HTR-8/SVneo (cell line): Measurements from ENCODE around the gene PPP1R14D.
A peak's percentile ranks its signal among the peaks of the same experiment; 100 is the strongest.
"Not testable (repeated sequence)": the region's sequence is repeated elsewhere in the genome, so short reads cannot be mapped to it uniquely, and the experiment has no call there.

Experiments
- DNase-seq: peaks from one replicate; pipeline ENCODE4 v3.0.0; 2011; ENCODE audit warnings: low spot score, mixed read lengths; ENCODE audit not compliant: insufficient read length
- FAIRE-seq: peaks from 2 replicates; lab custom pipeline; 2011; peaks lifted over from hg19 to GRCh38; lab: Jason Lieb, UNC

Gene PPP1R14D, protein sequence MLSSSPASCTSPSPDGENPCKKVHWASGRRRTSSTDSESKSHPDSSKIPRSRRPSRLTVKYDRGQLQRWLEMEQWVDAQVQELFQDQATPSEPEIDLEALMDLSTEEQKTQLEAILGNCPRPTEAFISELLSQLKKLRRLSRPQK

DNA sequence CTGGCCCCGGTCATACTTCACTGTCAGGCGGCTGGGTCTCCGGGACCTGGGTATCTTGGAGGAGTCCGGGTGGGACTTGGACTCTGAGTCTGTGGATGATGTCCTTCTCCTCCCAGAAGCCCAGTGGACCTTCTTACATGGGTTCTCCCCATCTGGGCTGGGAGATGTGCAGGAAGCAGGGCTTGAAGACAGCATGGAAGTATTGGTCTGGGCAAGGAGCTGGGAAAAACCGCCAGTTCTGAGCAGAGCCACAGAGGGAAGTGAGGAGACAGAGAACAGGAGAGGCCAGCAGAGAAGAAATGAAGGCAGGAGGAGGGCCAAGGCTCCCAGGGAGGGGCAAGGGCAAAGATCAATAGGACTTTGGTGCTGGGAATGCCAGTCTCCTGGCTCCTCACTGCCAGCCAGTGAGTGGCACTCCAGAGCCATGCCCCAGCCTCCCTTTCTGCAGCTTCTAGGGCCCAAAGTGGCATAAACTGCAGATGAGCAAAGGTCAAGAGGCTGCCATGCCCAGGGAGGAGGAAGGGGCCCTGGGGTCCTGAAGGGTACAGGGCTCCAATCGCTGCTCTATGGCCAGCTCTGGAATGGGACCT is at the start of gene PPP1R14D:
Gene PPP1R14D, minus strand, starts transcription at position 262 of the 590 bp plus-strand sequence. Its CDS starts 67 bp downstream, at position 195.
- FAIRE-seq (no peak), DNase-seq (no peak)

DNA sequence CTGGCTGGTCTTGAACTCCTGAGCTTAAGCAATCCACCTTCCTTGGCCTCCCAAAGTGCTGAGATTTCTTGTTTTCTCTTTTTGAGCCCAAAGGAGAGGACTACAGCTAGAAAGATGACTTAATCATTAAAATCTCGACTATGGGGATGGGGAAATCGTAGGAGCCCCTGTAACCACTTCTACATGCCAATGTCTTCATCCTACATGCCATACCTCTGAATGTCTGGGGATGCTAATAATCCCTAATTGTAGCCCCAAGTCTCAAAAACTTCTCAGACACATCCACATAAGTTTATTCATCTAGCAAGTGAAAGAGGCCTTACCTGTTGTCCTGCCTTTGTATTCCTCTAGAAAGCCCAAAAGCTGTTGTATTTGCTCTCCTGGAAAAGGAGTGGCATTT is 49.2 kb upstream of the PPP1R14D start:
- FAIRE-seq (no peak), DNase-seq (no peak)

DNA sequence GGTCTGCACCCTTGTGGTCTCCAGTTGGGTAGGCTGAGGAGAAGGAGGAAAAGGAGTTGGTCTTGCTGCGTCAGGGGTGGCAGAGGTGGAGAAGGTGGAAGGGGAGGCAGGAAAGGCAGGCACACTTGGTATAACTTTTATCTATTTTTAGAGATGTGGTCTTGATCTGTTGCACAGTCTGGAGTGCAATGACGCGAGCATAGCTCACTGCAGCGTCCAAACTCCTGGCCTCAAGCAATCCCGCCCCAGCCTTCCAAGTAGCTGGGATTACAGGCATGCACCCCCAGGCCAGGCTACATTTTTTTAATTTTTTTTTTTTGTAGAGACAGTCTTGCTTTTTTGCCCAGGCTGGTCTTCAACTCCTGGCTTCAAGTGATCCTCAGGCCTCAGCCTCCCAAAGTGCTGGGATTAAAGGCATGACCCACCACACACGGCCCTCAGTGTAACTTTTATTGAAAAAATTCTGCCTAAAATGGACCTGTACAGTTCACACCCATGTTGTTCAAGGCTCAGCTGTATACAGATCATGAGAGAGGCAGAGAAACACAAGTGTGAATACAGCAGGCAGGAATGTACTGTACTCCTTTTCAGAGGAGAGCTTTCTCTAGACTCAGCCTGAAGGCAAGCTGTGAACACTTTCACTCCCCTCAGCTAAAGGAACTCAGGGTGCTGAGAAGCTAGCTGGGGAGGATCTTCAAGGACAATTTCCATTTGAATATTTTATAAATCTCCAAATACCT is 47.7 kb upstream of the PPP1R14D start:
- DNase-seq (no peak), FAIRE-seq (no peak)

DNA sequence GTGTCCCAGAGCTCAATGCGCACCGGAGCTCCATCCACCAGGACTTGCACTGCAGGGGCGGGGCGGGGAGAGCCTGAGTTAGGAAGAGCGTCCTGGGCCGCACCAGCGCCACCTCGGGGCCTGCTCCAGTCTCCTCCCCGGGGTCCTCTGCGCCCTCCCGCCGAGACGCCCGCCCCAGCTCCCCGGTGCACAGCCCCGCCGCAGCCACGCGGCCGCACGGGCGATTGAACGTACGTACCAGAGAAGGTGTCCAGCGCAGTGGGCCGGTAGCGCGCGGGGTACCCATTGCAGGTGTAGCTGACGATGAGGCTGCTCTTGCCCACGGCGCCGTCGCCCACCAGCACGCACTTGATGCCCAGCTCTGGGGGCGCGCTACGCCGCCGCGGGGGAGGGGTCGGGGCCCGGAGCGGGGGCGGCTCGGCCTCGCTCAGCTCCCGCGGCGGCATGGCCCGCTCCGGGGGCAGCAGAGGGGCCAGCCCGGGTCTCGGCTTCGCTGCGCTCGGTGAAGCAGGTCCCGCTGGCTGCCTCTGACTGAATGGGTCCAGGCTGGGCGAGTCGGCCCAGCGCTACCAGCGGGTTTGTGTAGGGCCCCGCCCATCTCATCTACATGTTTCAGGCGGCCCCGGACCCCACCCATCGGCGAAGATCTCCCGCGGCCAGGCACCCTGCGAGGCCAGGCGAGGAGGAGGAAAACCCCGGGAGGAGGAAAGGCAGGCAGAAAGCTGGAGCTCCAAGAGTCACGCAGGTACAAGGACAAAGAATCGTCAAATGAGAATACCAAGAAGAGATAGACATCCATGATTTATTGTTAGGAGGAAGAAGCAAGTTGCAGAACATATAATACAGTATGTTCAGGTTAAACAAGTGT is 45.4 kb upstream of the PPP1R14D start, which contains the start of gene RHOV:
Gene RHOV, minus strand, starts transcription at position 541 of the 868 bp plus-strand sequence. Its CDS starts 95 bp downstream, at position 446.
- no peak for FAIRE-seq
- peak; percentile 68 for DNase-seq

DNA sequence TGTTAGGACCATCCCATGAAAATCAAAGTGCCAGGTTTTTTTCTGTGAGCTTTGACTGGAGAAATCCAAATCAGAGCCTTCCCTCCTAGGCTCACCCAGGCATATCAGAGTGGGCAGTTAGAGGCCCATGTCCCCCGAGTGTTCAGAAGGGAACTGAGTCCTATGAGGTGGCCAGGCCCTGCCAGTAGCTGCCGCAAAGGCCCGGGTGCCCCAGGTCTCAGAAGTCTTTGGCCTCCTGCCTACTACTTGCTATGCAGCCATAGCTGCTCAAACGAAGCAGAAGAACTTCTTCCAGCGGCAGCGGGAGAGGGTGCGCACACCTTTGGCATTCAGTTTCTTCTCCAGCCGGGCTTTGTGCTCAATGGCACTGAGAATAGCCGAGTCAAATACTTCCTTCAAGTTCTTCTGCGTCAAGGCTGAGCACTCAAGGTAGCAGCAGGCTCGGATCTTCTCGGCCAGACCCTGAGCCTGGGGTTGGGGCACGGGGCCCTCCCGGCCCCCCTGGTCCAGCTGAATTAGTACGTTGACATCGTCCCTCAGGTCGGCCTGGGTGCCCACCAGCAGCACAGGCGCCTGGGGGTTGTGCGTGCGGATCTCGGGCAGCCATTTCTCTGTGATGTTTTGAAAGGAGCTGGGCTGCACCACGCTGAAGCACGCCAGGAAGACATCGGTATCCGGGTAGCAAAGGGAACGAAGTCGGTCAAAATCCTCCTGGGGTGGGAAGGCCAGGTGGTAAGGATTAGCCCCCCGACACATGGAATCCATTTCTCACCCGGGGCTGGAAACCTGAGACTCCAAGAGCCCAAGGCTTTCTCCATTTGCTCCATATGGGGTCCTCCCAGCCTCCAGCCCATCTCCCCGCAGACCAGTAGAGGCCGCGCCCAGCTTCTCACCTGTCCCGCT is 44.5 kb upstream of the PPP1R14D start:
- no peak for DNase-seq
- FAIRE-seq: no peak

DNA sequence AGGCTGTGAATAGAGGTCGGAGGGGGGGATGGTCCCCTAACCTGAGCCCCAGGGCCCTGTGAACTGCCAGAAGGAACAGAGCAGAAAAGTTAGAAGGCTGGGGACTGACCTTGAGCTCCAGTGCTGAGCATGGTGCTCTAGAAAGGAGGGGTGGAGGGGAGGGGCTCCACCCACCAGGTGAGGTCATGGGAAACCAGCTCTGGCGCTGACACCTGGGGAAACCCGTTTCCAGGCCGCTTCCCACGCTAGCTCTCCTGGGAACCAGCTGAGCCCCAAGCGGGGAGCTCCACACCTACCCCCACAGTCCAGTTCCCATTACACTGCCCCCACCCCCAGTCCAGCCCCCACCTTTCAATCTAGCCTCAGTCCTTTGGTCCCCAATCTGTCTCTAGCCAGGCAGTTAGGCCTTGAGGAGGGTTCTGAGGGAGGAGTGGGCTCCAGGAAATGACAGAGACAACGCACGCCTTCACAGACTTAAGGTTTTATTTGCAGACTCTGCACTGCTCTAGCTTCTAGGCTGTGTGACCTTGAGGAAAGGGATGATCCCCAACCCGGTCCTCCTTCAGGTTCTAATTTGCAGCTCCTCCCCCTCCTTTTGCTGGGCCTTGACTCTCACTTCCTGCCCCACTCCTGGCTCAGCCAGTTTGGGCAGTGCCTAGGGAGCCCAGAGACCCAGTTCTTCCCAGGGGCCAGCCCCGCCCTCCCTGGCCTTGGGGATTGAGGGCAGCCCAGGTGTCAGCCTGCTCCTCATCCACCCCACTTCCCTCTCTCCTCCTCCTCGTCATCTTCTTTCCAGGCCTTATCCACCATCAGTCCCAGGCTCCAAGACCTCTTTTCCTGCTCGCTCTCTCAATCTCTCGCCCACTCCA is 43.5 kb upstream of the PPP1R14D start:
- FAIRE-seq: no peak

DNA sequence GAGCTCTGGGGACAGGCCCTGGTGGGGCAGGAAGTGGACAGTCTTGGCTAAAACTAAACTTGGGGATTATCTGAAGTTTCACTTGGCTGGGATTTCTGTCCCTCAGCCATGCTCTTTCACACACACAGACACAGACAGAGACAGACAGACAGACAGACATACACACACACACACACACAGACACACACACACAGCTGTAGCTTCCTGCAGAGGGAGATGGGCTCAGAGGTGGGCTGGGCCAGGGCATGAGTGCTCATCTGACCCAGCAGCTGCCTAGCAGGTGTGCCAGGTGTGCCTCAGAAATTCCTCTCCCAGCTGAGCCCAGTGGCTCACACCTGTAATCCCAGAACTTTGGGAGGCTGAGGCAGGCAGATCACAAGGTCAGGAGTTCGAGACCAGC is 42.2 kb upstream of the PPP1R14D start:
- no peak for FAIRE-seq
- no peak for DNase-seq

More for the DNA sequence above, 43.5 kb upstream of the PPP1R14D start:
- DNase-seq: no peak

DNA sequence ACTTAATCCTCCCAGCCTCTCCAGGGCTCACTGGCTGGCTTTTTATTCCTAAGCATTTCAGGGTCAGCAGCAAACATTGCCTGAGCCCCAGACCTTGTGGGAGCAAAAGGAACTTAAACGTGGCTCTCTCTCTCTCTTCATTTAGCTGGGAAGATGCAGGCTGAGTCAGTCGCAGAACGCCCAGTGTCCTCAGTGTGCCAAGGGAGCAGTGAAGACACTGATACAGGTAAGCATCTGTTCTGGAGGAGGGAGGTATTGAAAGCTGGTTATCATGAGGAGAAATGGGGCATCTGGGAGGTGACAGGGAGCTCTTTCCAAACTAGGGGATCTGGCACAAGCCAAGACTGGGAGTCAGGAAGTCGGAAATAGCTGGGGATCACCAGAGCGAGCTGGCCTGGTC is 41.2 kb upstream of the PPP1R14D start:
- no peak for FAIRE-seq
- no peak for DNase-seq

DNA sequence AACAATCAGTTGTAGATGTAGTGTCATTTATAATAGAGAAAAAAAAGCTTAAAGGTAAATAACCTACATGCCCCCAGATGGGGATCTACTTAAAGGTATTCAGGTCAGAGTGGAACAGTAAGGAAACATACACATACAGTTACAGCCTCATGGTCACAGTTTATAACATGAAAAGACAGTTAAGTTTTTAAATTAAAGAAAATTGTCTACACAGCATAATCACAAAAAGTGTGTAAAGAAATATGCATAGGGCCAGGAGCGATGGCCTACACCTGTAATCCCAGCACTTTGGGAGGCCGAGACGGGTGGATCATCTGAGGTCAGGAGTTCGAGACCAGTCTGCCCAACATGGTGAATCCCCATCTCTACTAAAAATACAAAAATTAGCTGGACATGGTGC is 38.7 kb upstream of the PPP1R14D start:
- FAIRE-seq: no peak
- DNase-seq: no peak

DNA sequence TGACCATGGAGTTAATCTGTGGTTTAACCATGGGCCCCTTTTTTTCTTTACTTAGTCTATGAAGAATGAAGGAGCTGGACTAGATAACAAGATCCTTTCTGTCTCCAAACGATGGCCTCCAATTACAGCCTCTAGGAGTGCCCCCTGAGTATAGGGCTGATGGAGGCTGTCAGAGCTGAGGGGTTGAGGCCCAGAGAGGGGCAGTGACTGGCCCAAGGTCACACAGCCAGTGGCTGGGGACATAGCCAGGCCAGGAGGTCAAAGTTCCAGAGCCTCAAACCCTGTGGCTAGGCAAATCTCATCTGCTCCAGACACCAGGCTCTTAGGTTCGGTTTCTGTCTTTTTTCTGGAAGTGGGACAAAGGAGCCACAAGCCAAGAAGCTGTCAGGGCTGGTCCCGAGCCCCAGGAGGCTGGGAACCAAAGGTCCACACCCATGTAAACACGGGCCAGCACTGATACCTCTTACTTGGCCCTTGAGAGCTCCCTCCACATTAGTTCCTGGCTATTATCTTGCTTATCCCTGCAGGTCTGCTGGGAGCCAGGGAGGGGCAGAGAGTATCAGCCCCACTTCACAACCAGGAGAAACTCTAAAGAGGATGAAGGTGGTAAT is 35.3 kb upstream of the PPP1R14D start:
- no peak for FAIRE-seq
- no peak for DNase-seq

DNA sequence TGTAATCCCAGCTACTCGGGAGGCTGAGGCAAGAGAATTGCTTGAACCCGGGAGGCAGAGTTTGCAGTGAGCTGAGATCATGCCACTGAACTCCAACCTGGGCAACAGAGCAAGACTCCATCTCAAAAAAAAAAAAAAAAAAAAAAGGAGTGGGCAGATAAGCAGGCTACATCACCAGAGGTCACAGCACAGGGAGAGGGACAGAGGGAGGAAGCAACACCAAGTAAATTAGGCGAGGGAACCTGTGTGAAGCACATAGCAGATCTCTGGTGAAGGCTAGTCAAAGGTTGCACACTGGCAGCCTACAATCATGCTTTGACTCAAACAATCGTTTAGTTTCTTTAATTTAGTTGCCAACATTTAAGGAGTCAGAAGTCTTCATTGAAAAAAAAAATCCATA is 32.6 kb upstream of the PPP1R14D start:
- not testable (repeated sequence) for DNase-seq, FAIRE-seq

DNA sequence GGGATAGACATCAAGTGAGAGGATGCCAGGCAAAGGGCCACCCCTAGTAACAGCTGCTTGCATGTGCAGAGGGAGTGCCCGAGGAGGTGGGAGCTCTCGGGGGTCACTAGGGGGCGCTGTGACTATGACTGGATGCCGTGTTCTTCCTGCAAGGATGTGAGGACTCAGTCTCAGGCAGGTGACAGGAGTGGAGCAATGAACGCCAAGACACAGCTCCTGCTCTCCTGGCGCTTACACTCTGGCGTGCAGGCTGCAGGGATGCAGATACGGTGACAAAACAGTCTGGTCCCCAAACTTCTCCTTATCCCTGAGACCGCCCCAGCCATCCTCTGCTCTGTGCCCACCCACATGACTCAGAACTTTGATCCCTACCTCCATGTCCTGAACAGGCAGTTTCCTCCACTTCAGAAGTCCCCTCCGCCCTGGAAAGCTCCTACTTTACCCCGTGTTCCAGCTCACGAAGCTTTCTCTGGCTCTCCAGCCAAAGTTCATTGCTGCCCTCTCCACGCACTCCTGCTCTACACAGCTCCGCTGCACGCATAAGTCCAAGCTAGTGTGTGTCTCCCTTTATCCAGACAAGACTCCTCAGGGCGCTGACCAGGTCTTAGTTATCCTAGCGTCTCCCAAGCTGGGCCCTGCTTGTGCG is 30.8 kb upstream of the PPP1R14D start:
- DNase-seq (peak; percentile 80), FAIRE-seq (peak; percentile 63)

DNA sequence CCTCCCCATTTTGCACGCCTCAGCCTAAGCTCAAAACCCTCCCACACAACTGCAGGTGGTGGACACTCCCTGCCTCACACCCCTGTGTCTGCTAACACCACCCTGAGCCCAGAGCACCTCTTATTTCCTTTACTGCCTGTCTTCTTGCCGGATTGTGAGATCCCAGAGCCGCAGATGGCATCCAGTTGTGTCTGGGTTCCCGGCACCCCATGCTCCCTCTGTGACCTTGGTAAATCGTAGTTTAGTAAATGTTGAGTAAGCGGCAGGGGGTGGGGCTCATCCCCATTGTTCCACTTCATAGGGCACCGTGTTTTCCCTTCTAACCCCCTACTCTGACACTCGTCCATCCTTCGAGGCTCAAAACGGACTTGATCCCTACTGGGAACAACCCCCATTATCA is 30.2 kb upstream of the PPP1R14D start:
- FAIRE-seq: no peak
- DNase-seq: no peak

DNA sequence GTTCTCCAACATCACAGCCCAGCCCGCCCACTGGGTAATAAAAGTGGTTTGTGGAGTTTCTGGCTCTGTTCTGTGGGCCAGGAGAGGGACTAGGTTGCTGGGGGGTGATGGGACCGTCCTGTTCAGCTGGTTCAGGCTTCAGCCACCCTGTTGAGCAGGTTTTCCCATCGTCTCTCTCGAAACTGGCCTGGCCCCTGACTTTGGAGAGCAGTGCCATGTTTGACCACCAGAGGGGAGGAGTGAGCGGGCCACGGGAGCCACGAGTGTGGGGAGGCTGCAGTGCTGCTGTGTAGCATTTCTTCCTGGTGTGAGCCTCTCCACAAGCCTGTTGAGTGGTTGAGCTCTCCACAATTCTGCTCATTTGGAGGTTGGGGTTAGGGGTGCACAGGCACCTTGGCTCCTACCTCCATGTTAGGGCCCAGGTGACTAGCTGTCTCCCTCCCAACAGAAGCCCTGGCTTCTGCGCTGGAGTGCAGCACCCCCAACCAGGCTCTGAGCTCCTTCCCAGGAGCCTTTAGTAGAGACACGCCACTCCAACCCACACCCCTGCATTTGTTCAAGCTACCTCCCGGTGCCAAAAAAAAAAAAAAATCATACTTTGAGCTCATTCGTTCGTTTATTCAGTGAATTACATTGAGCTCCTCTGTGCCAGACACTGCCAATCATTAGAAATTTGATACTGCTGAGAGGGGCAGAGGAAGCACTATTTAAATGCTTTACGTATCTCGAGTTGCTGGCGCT is 29.3 kb upstream of the PPP1R14D start:
- DNase-seq: peak; percentile 84
- peak; percentile 55 for FAIRE-seq

DNA sequence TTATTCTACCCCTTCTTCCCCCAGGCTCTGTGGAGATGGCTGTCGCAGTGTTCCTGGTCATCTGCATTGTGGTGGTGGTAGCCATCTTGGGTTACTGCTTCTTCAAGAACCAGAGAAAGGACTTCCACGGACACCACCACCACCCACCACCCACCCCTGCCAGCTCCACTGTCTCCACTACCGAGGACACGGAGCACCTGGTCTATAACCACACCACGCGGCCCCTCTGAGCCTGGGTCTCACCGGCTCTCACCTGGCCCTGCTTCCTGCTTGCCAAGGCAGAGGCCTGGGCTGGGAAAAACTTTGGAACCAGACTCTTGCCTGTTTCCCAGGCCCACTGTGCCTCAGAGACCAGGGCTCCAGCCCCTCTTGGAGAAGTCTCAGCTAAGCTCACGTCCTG is 28.2 kb upstream of the PPP1R14D start:
- FAIRE-seq (no peak), DNase-seq (no peak)

DNA sequence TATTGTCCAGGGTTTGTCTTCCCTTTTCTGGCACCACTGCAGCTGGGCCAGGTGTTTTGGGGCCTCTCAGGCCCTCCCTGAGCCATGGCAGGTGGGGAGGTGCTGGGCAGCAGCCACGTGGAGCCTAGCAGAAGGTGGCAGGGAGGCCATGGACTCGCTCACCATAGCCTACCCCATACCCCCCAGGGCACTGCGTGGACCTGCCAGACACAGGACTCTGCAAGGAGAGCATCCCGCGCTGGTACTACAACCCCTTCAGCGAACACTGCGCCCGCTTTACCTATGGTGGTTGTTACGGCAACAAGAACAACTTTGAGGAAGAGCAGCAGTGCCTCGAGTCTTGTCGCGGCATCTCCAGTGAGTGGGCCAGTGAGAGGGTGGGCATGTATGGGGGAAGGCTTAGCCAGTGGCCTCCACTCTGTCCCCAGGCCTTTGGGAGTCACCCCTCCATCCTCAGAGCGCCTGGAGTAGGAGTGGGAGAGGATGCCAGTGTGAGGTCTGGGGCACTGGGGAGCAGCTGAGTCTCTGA is 27.3 kb upstream of the PPP1R14D start:
- FAIRE-seq (no peak), DNase-seq (no peak)

DNA sequence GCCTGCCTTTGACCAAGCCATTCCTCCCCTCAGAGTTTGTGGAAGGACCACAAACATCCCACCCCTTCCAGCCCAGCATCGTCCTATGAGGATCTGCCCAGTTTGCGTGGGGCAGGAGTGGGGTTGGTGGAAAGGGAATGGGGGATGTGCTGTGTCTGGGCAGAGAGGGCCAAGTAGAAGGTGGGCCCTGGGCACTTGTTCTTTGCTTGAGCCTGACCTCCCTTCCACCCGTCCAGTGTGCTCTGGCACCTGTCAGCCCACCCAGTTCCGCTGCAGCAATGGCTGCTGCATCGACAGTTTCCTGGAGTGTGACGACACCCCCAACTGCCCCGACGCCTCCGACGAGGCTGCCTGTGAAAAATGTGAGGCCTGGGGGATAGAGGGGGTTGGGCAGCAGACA is 25.7 kb upstream of the PPP1R14D start:
- no peak for DNase-seq
- no peak for FAIRE-seq
